COLO829 (cell line): Measurements from ENCODE around the gene RAB11FIP5.
"Not testable (repeated sequence)": the region's sequence is repeated elsewhere in the genome, so short reads cannot be mapped to it uniquely, and the experiment has no call there.

ENCODE experiments used
- DNase-seq: peaks from one replicate; pipeline ENCODE4 v3.0.0; 2012; ENCODE audit warnings: low spot score

Gene RAB11FIP5

GRCh38 chr2:73069041-73069854 is 43.5 kb downstream of the RAB11FIP5 start:
- no peak for DNase-seq

DNA sequence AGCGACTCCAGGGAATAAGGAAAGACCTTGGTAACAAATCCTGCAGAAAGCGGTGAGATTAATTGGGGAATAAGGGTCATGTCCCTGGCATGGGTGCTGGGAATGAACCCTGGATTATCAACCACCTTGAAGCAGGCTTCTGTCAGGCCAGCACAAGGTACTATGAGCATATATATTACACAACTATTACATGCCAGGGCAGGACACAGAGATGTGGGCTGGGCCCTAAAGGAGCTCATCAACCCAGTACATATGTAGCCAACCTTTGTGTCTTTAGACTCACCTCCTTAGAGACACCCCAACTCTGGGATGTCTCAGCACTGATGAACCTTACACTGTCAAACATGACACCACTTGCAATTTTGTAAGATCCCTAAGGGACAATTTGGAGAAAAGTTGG is 44.6 kb downstream of the RAB11FIP5 start:
- DNase-seq = no peak

- no peak for DNase-seq
These were observed 45.7 kb downstream of the RAB11FIP5 start for GRCh38 chr2:73067043-73067442.

DNA sequence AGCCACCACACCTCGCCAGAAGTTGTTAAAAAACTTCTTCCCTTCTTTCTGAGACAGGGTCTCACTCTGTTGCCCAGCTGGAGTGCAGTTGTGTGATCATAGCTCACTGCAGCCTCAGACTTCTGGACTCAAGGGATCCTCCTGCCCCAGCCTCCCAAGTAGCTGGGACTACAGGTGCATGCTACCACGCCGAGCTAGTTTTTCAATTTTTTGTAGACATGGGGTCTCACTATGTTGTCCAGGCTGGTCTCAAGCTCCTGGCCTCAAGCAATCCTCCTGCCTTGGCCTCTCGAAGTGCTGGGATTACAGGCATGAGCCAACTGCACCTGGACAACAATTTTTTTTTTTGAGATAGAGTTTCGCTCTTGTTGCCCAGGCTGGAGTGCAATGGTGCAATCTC is 47.7 kb downstream of the RAB11FIP5 start:
- not testable (repeated sequence) for DNase-seq

- no peak for DNase-seq
These were observed 48.6 kb downstream of the RAB11FIP5 start for GRCh38 chr2:73063909-73064875.

DNA sequence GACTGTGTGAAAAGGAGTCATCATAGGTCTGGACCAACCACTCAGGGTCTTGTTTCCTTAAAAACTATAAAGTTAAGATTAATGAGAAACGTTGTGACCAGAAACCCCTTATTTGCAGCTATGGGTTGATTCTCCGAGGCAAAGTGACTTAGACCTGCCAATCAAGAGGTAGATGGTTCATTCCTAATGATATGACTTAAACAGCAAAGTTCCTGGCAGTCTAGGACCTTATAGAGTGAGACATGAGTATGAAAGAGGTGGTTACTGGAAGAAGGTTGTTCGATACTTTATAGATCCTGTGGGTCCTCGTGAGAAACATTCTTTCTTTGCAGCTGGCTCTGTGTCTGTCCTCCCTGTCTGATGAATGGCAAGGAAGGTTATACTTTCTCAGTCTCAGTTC is 49.3 kb downstream of the RAB11FIP5 start:
- DNase-seq = no peak

DNA sequence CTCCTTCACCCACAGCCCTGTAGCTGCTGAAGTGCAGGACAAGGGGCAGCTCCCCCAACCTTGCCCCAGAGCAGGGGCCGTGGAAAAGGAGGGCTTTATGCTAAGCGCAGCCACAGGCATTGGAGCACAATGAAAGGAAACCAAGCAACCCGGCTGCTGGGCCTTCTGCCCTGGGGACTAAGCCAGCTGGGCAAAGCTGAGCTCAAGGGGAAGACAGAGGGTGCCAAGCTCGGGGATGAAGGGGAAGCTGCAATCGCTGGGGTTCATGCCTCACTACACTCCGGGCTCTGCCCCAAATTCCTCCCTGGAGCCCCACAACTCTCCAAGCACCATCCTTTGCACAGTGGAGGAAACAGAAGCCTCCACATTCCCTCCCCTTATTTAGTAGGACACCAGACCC is 53.6 kb downstream of the RAB11FIP5 start:
- DNase-seq = no peak

GRCh38 chr2:73054980-73055379 is 57.8 kb downstream of the RAB11FIP5 start:
- no peak for DNase-seq

DNA sequence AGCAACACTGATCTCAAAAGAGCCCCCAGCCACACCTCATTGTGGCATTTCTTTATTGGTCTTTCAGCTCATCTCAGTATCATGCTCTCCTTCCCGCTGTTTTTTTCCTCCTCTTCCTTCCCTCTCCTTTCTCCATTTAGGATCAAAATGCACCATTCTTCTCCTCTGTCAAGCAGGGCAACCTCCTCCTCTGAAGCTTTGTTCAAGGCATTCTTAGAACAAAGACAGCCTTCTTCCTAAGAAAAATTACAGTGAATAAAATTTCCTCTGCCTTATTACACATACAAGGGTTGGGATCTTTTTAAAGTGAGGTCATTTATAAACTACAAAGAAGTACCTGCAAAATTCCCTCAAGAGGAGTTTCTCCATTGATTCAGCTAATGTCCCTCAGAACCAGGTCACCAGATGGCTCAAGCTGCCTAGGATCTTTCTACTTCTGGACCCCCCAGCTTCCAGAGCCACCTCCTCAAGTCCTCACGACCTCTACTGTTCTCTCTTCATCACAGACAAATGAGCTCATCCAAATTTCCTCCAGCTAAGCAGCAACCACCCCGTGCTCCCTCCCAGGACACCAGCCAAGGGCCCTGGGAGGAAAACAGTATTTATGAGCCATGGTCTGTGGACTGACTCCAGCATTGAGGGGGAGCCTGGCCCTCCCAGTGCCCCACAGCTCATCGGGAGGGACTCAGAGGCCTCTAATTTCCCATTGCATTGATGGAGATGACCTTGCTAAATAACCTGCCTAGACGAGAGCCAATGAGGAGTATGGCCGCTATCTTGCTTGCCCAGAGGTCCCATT is 59.2 kb downstream of the RAB11FIP5 start:
- DNase-seq = peak; percentile 55

- DNase-seq = no peak
These were observed 62.6 kb downstream of the RAB11FIP5 start for GRCh38 chr2:73050121-73050545.

- no peak for DNase-seq
These were observed 68.6 kb downstream of the RAB11FIP5 start for GRCh38 chr2:73043929-73044832.

GRCh38 chr2:73043276-73043675 is 69.5 kb downstream of the RAB11FIP5 start:
- no peak for DNase-seq

- DNase-seq = no peak
These were observed 74.7 kb downstream of the RAB11FIP5 start for GRCh38 chr2:73037947-73038585.

DNA sequence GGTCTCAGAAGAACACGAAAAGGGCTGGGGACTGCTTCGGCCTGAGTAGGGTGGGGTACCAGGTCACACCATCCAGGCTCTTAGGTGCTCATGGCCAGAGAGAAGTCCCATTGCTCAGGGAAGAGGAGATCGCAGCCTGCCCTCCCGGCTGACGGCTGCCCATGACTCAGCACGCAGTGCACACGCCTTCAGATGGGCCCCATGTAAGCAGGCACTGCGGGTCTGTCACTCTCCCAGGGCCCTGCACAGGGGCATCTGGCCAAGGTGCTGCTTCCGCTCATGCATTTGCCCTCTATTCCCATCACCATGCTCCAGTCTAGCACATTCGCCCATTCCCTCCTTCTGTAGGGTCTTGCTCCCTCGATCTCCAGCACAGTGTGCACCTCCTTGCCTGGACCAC is 76.0 kb downstream of the RAB11FIP5 start:
- DNase-seq = no peak

GRCh38 chr2:73035899-73036711 is 76.6 kb downstream of the RAB11FIP5 start:
- DNase-seq = no peak

- DNase-seq = no peak
These were observed 77.9 kb downstream of the RAB11FIP5 start for GRCh38 chr2:73034661-73035375.

GRCh38 chr2:73033766-73034381 is 78.9 kb downstream of the RAB11FIP5 start:
- no peak for DNase-seq

GRCh38 chr2:73033142-73033765 is 79.5 kb downstream of the RAB11FIP5 start:
- no peak for DNase-seq
